H9 (cell line): ENCODE measurements around the gene ARF5. TPM values are rescaled to one million over a fixed set of nuclear protein-coding genes. Genes with fewer than 3 reads are reported as not detected.

Source experiments
- DNase-seq: peaks from one replicate; pipeline ENCODE4 v3.0.0-alpha.2; 2017
- H2AFZ ChIP-seq: one replicate; pipeline ENCODE4 v1.6.1; 2013; ENCODE audit warnings: mild to moderate bottlenecking, low read length, control low read depth, moderate library complexity
- H2AK5ac ChIP-seq: 2 replicates; pipeline ENCODE4 v1.6.1; 2013; ENCODE audit warnings: low read length, control low read depth, mixed read lengths; ENCODE audit not compliant: insufficient read length
- H2BK120ac ChIP-seq: one replicate; pipeline ENCODE4 v1.6.1; 2013; ENCODE audit warnings: low read depth, mild to moderate bottlenecking, low read length, control low read depth, inconsistent platforms; ENCODE audit not compliant: poor library complexity, severe bottlenecking
- H2BK12ac ChIP-seq: 2 replicates; pipeline ENCODE4 v1.6.1; 2013; ENCODE audit warnings: low read length, control low read depth, mixed read lengths, low read depth; ENCODE audit not compliant: insufficient read length
- H2BK15ac ChIP-seq: 2 replicates; pipeline ENCODE4 v1.6.1; 2013; ENCODE audit warnings: low read depth, low read length, control low read depth
- H2BK20ac ChIP-seq: one replicate; pipeline ENCODE4 v1.6.1; 2013; ENCODE audit warnings: low read depth, mild to moderate bottlenecking, low read length, control low read depth, inconsistent platforms; ENCODE audit not compliant: poor library complexity, severe bottlenecking
- H2BK5ac ChIP-seq: 2 replicates; pipeline ENCODE4 v1.6.1; 2013; ENCODE audit warnings: low read length, control low read depth, mixed read lengths; ENCODE audit not compliant: insufficient read length
- H3K14ac ChIP-seq: 2 replicates; pipeline ENCODE4 v1.6.1; 2013; ENCODE audit warnings: low read length, control low read depth; ENCODE audit not compliant: insufficient read depth
- H3K18ac ChIP-seq: 2 replicates; pipeline ENCODE4 v1.6.1; 2013; ENCODE audit warnings: low read depth, mild to moderate bottlenecking, mixed read lengths, low read length, control low read depth; ENCODE audit not compliant: insufficient read length
- H3K23ac ChIP-seq: 2 replicates; pipeline ENCODE4 v1.6.1; 2013; ENCODE audit warnings: low read length, control low read depth, mixed read lengths, low read depth; ENCODE audit not compliant: insufficient read length
- H3K23me2 ChIP-seq: 2 replicates; pipeline ENCODE4 v1.6.1; 2013; ENCODE audit warnings: low read depth, mild to moderate bottlenecking, mixed read lengths, low read length, control low read depth; ENCODE audit not compliant: insufficient read length, poor library complexity, severe bottlenecking
- H3K27ac ChIP-seq: 2 replicates; pipeline ENCODE4 v1.5.1; 2013; ENCODE audit warnings: low read length, control low read depth, mixed read lengths, low read depth; ENCODE audit not compliant: insufficient read length
- H3K27me3 ChIP-seq: 2 replicates; pipeline ENCODE4 v1.6.1; 2013; ENCODE audit warnings: low read length, control low read depth, inconsistent platforms; ENCODE audit not compliant: insufficient read depth
- H3K4ac ChIP-seq: 2 replicates; pipeline ENCODE4 v1.6.1; 2013; ENCODE audit warnings: low read depth, mild to moderate bottlenecking, control low read depth, inconsistent platforms, low read length, moderate library complexity
- H3K4me1 ChIP-seq: 2 replicates; pipeline ENCODE4 v1.6.1; 2013; ENCODE audit warnings: low read length, control low read depth, inconsistent platforms; ENCODE audit not compliant: insufficient read depth
- H3K4me2 ChIP-seq: 2 replicates; pipeline ENCODE4 v1.6.1; 2013; ENCODE audit warnings: low read length, control low read depth, mixed read lengths; ENCODE audit not compliant: insufficient read length, insufficient read depth
- H3K56ac ChIP-seq: 2 replicates; pipeline ENCODE4 v1.6.1; 2013; ENCODE audit warnings: low read depth, mild to moderate bottlenecking, mixed read lengths, low read length, control low read depth; ENCODE audit not compliant: insufficient read length
- H3K79me1 ChIP-seq: 2 replicates; pipeline ENCODE4 v1.6.1; 2013; ENCODE audit warnings: low read depth, mild to moderate bottlenecking, moderate library complexity, low read length, control low read depth, inconsistent platforms; ENCODE audit not compliant: insufficient read depth, poor library complexity, severe bottlenecking
- H3K79me2 ChIP-seq: 2 replicates; pipeline ENCODE4 v1.6.1; 2013; ENCODE audit warnings: low read length, control low read depth, inconsistent platforms; ENCODE audit not compliant: insufficient read depth
- H3K9ac ChIP-seq: 2 replicates; pipeline ENCODE4 v1.6.1; 2013; ENCODE audit warnings: low read length, control low read depth, mixed read lengths; ENCODE audit not compliant: insufficient read length; ENCODE audit errors: extremely low read depth
- H3K9me3 ChIP-seq: one replicate; pipeline ENCODE4 v1.6.1; 2013; ENCODE audit warnings: low read depth, low read length, inconsistent platforms; ENCODE audit not compliant: control insufficient read depth
- H3T11ph ChIP-seq: one replicate; pipeline ENCODE4 v1.6.1; 2013; ENCODE audit warnings: mild to moderate bottlenecking, low read length, control low read depth, inconsistent platforms
- H4K20me1 ChIP-seq: one replicate; pipeline ENCODE4 v1.6.1; 2013; ENCODE audit not compliant: control insufficient read depth, insufficient read length, insufficient read depth
- H4K5ac ChIP-seq: 2 replicates; pipeline ENCODE4 v1.6.1; 2013; ENCODE audit warnings: low read depth, mild to moderate bottlenecking, mixed read lengths, low read length, control low read depth; ENCODE audit not compliant: insufficient read length
- H4K8ac ChIP-seq: replicated peaks from 2 replicates; pipeline ENCODE4 v1.6.1; 2013; ENCODE audit warnings: low read length, control low read depth, mixed read lengths, low read depth; ENCODE audit not compliant: insufficient read length
- H4K91ac ChIP-seq: 2 replicates; pipeline ENCODE4 v1.6.1; 2013; ENCODE audit warnings: low read depth, mild to moderate bottlenecking, moderate library complexity, mixed read lengths, low read length, control low read depth; ENCODE audit not compliant: insufficient read length
- H3K27ac Mint-ChIP-seq, 3 experiments: 2 replicates in 2 of 3; 3 replicates in 1 of 3; pipeline ENCODE4 v1.8.0; 2020 to 2021; ENCODE audit warnings: mixed read lengths in 3 of 3, mild to moderate bottlenecking in 1 of 3, moderate library complexity in 1 of 3
- H3K27me3 Mint-ChIP-seq: 2 replicates; pipeline ENCODE4 v1.8.0; 2021; ENCODE audit warnings: low read depth, mild to moderate bottlenecking, moderate library complexity, mixed read lengths
- H3K36me3 Mint-ChIP-seq, 3 experiments: 2 replicates in 2 of 3; 3 replicates in 1 of 3; pipeline ENCODE4 v1.8.0; 2020 to 2021; ENCODE audit warnings: low read depth in 3 of 3, mixed read lengths in 3 of 3; ENCODE audit not compliant: insufficient read depth in 1 of 3
- H3K4me1 Mint-ChIP-seq, 2 experiments: 2 replicates each; pipeline ENCODE4 v1.8.0; 2020; ENCODE audit warnings: mixed read lengths in 2 of 2
- H3K4me3 Mint-ChIP-seq, 2 experiments: 2 replicates in 1 of 2; 3 replicates in 1 of 2; pipeline ENCODE4 v1.8.0; 2020 to 2021; ENCODE audit warnings: mild to moderate bottlenecking in 2 of 2, mixed read lengths in 2 of 2, moderate library complexity in 1 of 2
- H3K9me3 Mint-ChIP-seq, 2 experiments: 2 replicates in 1 of 2; 3 replicates in 1 of 2; pipeline ENCODE4 v1.8.0; 2020; ENCODE audit warnings: mild to moderate bottlenecking in 2 of 2, mixed read lengths in 2 of 2, moderate library complexity in 1 of 2
- WGBS: extraction: QIAGEN DNeasy Blood & Tissue Kit; methylation state at CpG from one replicate; pipeline ENCODE4 v1.1.7; 2013; ENCODE audit warnings: missing lambda C conversion rate, low lambda C conversion rate, mixed read lengths; ENCODE audit not compliant: insufficient read length; ENCODE audit errors: extremely low coverage; 5-methylcytosine and 5-hydroxymethylcytosine counted together
- total RNA-seq: library from RNA; stranded (reverse); gene quantifications from 2 replicates; pipeline ENCODE4 v1.2.1, GENCODE V29; 2021
- TF ChIP-seq, protein P1 (sequence below): fragments of 200-600 bp; sonication (generic); conservative IDR thresholded peaks from 3 replicates; pipeline ENCODE4 v1.8.0; 2021; ENCODE audit warnings: antibody characterized with exemption, mild to moderate bottlenecking

Gene ARF5
- total RNA-seq, 1 experiment from 2014 or later, result 169 TPM

DNA sequence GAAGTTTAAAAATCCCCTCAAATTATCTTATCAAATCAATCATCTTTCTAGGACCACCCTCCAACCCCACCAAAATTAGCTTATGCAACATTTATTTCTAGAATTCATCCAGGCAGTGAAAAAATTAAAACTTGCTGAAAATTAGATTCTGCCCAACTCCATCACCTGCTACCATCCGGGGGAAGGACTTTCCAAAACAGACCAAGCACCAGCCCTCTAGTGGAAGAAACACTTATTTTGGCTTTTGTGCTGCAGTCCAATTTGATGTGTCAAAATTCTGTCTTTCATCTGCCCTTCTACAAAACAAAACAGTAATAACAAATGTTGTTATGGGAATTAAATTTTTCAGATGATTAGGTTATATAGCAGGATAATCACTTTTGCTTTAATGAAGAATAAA lies 38.0 kb upstream of the ARF5 start:
- Histone ChIP-seq H3K4me2 (no peak overlapping the region), H4K91ac (no peak overlapping the region), H3T11ph (no peak overlapping the region), H2BK120ac (no peak overlapping the region), H3K79me1 (no peaks in the 10 kb centered on the region), H2BK20ac (no peak overlapping the region), H3K23ac (no peak overlapping the region), H3K27ac (no peak overlapping the region), H3K9me3 (no peaks in the 10 kb centered on the region), H2BK12ac (no peak overlapping the region), H3K56ac (no peak overlapping the region), H2AFZ (no peak overlapping the region), H3K14ac (no peak overlapping the region), H3K9ac (no peak overlapping the region), H3K4ac (no peak overlapping the region), H3K27me3 (no peaks in the 10 kb centered on the region), H3K4me1 (no peaks in the 10 kb centered on the region), H4K8ac (no peak overlapping the region), H4K5ac (no peak overlapping the region), H3K79me2 (no peaks in the 10 kb centered on the region), H3K18ac (no peak overlapping the region), H2BK5ac (no peak overlapping the region), H4K20me1 (no peaks in the 10 kb centered on the region), H3K23me2 (no peaks in the 10 kb centered on the region), H2BK15ac (no peak overlapping the region), H2AK5ac (no peak overlapping the region)
- Mint-ChIP-seq H3K4me1 (no peaks in the 10 kb centered on the region), H3K36me3 (peaks cover 3 to 6% (median 6%) of the 10 kb centered on the region in 3 experiments; a peak in 5 of 7 replicates), H3K27me3 (peaks cover 25% of the 10 kb centered on the region), H3K9me3 (peaks cover 22 to 26% of the 10 kb centered on the region in 2 experiments), H3K27ac (no peak overlapping the region), H3K4me3 (no peak overlapping the region)
- no CpG with 5 or more reads among the region's 1 CpG for WGBS
- no peak for DNase-seq
- TF ChIP-seq, protein P1, sequence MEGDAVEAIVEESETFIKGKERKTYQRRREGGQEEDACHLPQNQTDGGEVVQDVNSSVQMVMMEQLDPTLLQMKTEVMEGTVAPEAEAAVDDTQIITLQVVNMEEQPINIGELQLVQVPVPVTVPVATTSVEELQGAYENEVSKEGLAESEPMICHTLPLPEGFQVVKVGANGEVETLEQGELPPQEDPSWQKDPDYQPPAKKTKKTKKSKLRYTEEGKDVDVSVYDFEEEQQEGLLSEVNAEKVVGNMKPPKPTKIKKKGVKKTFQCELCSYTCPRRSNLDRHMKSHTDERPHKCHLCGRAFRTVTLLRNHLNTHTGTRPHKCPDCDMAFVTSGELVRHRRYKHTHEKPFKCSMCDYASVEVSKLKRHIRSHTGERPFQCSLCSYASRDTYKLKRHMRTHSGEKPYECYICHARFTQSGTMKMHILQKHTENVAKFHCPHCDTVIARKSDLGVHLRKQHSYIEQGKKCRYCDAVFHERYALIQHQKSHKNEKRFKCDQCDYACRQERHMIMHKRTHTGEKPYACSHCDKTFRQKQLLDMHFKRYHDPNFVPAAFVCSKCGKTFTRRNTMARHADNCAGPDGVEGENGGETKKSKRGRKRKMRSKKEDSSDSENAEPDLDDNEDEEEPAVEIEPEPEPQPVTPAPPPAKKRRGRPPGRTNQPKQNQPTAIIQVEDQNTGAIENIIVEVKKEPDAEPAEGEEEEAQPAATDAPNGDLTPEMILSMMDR, result peak; percentile 55
